ENCODE measurements around the gene CDC34.

The CDC34 gene, protein sequence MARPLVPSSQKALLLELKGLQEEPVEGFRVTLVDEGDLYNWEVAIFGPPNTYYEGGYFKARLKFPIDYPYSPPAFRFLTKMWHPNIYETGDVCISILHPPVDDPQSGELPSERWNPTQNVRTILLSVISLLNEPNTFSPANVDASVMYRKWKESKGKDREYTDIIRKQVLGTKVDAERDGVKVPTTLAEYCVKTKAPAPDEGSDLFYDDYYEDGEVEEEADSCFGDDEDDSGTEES

DNA sequence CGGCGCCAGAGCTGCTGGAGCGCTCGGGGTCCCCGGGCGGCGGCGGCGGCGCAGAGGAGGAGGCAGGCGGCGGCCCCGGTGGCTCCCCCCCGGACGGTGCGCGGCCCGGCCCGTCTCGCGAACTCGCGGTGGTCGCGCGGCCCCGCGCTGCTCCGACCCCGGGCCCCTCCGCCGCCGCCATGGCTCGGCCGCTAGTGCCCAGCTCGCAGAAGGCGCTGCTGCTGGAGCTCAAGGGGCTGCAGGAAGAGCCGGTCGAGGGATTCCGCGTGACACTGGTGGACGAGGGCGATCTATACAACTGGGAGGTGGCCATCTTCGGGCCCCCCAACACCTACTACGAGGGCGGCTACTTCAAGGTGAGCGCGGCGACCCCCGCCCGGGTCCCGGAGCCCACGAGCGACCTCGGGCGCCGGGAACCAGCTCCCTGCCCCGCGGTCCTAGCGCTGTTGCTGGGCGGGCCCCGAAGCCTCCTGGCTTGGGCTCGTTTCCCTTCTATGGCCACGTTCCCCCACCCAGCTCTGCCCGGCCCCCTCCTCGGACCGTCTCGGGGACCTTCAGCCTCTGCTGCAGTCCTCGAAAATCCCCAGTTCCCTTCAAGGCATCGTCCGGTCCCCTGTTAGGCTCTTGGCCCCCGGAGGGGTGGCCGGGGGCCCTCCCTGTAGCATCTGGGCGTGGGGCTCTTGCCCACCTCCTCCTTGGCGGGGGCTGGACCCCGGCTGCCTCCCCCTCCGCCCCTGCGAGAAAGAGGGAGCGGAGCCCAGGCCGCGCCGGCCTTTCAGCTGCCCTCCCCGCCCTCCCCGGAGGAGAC lies at the start of gene CDC34:
Gene CDC34, plus strand, starts transcription at position 8 of the 808 bp plus-strand sequence. Its CDS starts 172 bp downstream, at position 180.
- no peak for DNase-seq

DNA sequence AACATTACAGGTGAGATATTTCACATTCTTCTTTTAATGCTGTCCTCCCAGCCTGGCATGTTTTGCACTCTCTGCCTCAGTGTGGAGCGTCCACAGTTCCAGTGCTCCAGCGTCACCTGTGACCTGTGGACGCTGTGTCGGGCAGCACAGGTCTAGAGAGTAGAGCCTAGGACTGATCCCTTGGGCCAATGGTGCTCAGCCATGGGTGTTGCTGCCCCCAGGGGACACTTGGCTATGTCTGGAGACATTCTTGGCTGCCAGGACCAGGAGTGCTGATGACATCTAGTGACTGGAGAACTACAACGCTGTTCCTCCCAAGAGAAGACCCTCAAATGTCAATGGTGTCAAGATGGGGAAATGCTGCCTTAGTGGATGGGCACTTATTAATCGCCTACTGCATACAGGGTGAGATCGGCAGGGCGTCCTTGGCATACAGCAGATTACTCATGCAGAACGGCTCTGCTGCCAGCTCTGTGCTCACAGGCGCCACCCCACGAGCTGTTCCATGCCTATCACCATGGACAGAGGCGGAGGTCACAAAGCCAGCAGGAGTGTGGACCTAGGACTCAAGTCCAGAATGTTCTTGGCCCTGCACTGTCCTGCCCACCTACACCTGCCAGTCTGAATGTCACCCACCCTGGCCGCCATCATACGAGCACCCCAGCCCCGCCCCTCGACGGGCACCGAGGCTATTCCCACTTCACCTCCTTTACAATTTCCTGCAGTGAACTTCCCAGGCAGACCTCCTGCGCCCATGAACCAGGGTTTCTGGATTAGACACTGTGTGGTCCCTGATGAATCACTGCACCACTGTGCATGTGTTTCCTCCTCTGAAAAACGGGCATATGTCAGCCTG lies 49.1 kb upstream of the CDC34 start:
- no peak for DNase-seq

DNA sequence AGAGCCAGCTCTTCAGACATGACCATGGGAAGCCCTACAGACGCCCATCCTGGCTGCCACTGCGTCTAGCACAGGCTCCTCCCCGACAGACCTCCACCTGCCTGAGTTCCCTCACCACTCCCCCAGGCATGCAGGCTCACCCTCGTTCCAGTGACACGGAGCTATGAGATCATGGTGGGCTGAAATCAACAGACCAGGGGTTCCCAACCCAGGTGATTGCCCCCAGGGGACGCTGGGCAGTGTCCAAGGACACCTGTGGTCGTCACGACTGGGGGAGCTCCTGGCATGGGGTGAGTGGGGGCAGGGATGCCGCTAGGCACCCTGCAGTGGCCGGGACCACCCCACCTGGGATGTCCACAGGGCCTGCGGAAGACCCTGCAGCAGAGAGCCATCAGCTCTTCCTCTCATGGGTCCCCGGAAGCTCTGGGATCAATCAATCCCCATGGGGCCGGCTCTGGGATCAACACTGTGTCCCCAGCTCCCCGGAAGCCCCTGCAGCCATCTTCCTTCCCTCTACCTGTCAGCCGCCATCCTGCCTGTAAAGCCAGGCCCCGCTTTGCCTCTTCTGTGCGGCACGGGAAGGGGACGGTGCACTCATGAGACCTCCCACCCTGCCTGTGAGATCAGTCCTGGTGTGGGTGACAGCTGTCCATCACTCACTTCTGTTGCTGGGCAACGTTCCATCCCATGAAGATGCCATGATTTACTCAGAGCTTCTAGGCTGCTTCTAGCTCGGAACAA lies 48.1 kb upstream of the CDC34 start:
- DNase-seq, result no peak

- no peak for DNase-seq
These were observed 47.1 kb upstream of the CDC34 start for GRCh38 chr19:484494-484893.

DNA sequence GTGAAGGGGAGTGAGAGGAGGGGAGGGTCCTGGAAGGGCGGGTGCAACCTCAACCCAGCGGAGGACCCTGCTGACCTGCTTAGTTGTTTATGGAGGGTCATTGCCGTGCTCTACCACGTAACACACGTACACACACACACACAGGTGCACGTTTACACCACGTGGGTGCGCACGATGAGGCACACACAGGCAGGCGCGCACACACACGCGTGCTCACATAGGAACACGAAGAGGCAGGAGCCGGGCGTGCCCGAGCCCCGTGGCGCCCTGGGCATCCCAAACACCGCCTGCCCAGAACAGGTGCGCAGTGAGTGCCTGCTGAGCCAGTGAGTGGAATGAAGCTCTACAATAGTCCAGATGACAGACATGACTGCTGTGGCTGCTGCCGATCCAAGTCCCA lies 46.5 kb upstream of the CDC34 start:
- no peak for DNase-seq

GRCh38 chr19:485583-486236 lies 45.9 kb upstream of the CDC34 start:
- DNase-seq, result peak; percentile 59

- peak; percentile 94 for DNase-seq
These were observed 42.8 kb upstream of the CDC34 start for GRCh38 chr19:488505-489417.

- no peak for DNase-seq
These were observed 42.0 kb upstream of the CDC34 start for GRCh38 chr19:489418-490196.

DNA sequence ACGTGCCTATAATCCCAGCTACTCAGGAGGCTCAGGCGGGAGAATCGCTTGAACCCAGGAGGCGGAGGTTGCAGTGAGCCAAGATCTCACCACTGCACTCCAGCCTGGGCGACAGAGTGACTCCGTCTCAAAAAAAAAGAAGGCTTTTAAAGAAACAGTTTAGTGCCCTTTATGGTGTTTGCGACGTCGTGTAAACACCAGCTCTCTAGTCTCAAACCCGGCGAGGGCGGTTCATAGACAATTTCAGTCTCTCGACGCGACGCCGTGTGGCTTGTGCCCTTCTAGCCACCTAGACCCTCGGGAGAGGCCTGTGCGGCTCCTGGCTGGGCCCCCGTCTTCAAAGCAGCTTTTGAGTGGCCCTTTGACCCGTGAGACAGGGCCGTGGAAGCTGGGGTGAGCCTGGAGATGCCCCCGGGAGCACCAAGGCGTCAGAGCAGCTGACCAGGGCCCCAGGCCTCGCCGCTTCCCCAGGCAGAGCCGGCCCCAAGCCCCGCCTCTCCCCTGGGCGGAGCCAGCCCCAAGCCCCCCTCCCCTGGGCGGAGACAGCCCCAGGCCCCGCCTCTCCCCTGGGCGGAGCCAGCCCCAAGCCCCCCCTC lies 40.3 kb upstream of the CDC34 start:
- peak; percentile 73 for DNase-seq

- peak; percentile 68 for DNase-seq
These were observed 39.4 kb upstream of the CDC34 start for GRCh38 chr19:492091-492531.

DNA sequence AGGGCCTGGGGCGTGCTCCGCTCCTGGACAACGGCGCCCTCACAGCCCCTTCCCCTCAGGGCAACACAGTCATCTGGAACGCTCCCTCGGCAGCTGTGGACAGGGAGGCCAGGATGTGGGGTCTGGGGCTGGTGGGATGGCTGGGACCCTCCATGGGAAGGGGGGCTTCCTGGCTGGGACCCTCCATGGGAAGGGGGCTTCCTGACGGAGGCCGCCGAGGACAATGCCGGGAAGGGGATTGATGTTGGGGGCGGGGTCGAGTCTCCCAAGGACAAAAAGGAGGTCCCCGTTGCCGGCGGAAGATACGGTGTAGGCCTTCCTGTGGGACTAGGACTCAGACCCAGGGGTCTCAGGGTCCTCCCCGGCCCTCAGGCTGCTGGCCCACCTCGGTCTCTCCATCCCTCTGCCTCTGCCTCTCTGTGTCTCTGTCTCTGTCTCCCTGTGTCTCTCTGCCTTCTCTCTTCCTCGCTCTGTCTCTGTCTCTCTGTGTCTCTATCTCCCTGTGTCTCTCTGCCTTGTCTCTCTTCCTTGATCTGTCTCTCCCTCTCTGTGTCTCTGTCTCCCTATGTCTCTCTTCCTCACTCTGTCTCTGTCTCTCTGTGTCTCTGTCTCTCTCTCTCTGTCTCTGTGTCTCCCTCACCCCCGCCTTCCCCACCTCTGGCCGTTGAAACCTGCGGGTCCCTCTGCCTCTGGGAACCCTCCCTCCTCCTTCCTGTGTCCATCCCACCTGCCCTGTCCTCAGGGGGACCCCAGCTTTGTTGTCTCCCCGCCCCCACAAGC lies 38.0 kb upstream of the CDC34 start:
- DNase-seq, result no peak

DNA sequence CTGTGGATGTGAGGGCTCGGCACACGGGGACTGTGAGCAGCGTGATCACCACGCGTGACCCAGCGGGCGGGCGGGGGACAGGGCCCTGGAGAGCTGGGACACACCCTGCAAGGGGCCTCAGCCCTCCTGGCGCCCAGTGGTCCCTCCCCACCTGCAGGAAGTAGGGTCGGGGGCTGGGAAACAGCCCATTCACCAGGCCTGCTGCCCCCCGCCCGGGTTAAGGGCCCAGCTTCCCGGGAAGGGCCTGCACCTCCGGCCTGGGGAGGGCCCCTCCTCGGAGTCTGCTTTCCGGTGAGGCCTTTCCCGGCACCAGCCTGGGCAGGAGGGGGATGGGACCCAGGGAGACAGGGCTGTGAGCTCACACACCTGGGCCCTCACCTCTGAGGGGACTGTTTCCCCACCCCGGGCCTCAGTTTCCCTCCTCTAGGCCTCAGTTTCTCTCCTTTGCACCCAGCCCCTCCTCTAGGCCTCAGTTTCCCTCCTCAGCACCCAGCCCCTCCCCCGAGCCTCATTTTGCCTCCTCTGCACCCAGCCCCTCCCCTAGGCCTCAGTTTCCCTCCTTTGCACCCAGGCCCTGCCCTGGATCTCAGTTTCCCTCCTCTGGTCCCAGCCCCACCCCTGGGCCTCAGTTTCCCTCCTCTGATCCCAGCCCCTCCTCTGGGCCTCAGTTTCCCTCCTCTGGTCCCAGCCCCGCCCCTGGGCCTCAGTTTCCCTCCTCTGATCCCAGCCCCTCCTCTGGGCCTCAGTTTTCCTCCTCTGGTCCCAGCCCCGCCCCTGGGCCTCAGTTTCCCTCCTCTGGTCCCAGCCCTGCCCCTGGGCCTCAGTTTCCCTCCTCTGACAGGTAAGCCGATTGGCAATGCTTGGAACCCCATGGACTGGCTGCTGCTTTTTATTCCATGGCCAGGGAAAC lies 37.1 kb upstream of the CDC34 start:
- DNase-seq, result no peak

DNA sequence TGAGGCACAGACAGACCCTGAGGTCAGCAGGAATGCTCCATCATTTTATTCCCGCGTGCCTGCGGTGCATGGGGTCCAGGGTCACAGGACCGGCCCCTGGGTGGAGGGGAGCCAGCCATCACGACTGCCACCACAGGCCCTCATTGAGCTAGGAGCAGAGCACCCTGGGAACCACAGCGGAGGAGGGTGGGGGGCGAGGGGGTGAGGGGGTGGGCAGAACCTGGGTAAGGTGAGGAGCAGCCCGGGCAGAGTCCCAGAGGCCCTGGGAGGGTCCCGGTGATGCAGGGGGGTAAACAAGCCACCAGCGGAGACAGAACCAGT lies 36.5 kb upstream of the CDC34 start:
- DNase-seq, result no peak

DNA sequence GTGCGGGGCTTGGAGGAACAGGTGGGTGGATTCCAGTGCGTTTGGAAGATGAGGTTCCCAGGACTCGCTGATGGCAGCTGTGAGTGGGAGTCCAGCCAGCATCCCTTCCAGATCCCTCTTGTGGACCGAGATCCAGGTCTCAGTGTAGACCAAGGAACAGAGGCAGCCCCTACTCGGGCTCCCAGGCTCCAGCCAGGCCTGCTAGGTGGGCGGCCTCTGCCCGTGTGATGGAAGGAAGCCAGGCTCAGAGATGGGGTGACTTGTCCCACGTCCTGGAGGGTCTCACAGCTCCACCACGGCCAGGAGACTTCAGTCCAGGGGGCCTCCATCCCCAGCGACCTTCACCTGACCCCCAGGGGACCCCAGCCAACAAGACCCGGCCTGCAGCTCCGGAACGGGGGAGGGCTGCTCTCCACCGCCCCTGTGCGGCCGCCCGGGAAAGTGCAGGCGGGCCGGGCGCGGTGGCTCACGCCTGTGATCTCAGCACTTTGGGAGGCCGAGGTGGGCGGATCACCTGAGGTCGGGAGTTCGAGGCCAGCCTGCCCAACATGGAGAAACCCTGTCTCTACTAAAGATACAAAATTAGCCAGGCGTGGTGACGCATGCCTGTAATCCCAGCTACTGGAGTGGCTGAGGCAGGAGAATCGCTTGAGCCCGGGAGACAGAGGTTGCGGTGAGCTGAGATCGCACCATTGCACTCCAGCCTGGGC lies 36.0 kb upstream of the CDC34 start:
- DNase-seq, result no peak

- no peak for DNase-seq
These were observed 35.4 kb upstream of the CDC34 start, which contains the start of gene MADCAM1 for GRCh38 chr19:496112-496665. Gene MADCAM1, plus strand, starts transcription at chr19:496486. Its CDS starts 14 bp downstream, at chr19:496500.

DNA sequence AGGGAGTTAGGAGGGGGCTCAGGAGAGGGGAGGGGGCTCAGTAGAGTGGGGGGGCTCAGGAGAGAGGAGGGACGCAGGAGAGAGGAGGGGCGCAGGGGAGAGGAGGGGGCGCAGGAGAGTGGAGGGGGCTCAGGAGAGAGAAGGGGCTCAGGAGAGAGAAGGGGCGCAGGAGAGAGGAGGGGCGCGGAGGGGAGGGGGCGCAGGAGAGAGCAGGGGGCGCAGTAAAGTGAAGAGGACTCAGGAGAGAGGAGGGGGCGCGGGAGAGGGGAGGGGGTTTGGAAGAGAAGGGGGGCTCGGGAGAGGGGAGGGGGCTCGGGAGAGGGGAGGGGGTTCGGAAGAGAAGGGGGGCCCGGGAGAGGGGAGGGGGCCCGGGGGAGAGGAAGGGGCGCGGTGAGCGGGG lies 34.6 kb upstream of the CDC34 start:
- no peak for DNase-seq

- DNase-seq, result no peak
These were observed 34.1 kb upstream of the CDC34 start for GRCh38 chr19:497491-497868.
